HG03095 (cell line): Measurements from ENCODE around the gene CXCL1.
"Not testable (repeated sequence)": the region's sequence is repeated elsewhere in the genome, so short reads cannot be mapped to it uniquely, and the experiment has no call there.

Experiments used
- ATAC-seq: cut with Tn5 transposase; IDR thresholded peaks from one replicate; pipeline ENCODE4 v1.9.1; 2021; ENCODE audit warnings: moderate library complexity; ENCODE audit not compliant: unreplicated experiment

The CXCL1 gene

DNA sequence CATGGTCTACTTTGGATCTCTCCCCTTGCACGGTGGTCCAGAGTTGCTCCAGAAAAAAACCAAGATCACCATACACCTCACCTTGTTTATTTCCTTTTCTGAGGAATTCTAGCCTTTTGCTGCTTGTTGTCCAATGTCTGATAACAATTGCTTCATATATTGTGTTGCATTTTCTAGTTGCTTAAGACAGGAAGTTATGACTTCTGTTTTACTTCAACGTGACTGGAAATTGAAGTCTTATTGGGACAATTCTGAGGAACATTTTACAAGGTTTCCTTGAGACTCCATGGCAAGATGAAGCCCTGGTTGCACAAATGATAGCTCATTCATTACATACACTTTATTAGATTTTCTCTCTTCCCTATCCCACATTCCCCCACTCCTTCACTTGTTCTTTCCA lies 5.2 kb downstream of the CXCL1 start:
- no peak for ATAC-seq

DNA sequence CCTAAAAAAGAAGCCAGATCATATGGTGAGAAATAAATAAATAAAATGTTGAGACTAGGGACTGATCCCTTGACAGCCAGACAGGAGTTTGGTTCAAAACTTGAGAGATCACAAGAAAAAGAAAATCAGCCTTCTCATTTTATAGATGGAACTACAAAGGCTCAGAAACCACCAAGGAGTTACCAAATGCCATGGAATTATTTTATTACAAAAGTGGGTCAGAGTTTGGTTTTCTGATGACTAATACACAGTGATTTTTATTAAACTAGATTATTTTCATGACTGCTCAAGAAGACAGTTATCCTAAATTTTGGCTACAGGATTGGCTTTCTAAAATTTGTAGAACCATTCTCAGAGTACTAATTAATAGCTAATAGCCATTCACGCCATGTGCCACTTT lies 6.2 kb downstream of the CXCL1 start:
- no peak for ATAC-seq

- no peak for ATAC-seq
Observed at GRCh38 chr4:73883306-73883705, 14.1 kb downstream of the CXCL1 start.

DNA sequence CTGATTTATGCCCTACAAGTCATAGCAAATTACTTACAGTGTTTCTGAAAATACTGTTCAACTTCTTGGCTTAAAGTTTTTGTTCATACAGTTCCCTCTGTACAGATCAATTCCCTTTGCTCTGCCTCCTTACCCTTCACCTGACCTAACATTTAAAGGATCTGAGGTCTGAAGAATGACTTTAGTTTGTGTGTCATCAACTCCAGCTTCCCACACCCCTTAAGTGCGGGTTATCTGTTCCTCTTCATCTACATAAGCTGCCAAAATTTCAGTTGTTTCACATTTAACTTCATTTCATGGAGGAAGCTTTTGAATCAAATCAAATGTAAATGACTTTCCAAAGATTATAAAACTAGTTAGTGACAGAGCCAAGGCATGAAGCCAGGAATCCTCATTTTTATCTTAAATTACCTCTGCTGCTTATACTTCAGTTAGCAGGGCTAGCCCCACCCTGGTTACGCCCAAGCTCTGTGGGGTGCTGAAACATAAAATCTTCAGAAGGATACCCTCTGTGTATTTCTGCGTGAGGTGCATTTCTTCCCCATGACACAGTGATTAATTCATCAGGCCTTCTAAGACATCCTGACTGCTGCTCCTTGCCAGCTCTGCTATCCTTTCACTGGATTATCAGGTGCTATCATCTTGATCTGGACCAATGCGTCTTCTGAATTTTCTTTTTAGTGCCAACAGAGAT lies 16.5 kb downstream of the CXCL1 start:
- no peak for ATAC-seq

GRCh38 chr4:73891326-73891725 lies 22.1 kb downstream of the CXCL1 start:
- ATAC-seq = no peak

GRCh38 chr4:73891739-73892405 lies 22.7 kb downstream of the CXCL1 start:
- ATAC-seq = no peak

DNA sequence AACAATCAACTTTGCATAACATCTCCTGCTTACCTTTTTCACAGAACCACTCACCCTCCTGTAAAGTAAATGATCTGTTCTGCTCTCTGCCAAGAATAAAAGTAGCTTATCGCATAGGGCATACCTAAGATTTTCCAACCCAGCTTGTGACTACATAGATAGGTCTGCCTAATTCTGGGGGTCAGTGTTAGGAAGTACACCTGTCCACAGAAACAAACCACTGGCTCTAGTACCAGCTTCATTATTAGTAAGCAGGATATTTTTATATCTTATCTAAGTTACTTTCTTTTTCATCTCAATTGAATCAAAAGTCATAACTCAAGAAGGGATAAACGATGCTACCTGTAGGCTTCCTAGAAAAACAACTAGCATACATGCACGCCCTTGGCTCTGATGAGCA lies 23.8 kb downstream of the CXCL1 start:
- ATAC-seq = no peak

DNA sequence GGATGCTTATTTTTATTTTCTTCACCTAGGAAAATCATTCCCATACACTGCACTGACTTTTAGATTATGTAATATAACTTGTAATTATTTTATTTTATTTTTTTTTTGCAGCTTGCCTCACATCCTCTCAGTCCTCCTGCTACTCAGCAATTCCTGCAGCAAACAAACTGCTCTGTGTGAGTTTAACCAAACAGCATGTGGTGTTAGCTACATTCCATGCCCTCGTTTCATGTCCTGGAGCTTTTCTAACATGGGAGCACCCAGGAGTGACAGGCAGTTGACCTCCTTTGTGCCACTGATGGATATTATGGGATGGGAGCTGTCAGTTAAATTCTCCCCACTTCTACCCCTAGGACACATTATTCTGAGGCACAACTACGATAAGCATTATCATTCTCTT lies 24.8 kb downstream of the CXCL1 start:
- no peak for ATAC-seq

- ATAC-seq = no peak
Observed at GRCh38 chr4:73895201-73896175, 26.3 kb downstream of the CXCL1 start.

- ATAC-seq = no peak
Observed at GRCh38 chr4:73896416-73896815, 27.2 kb downstream of the CXCL1 start.

- no peak for ATAC-seq
Observed at GRCh38 chr4:73897380-73898136, 28.4 kb downstream of the CXCL1 start.

- not testable (repeated sequence) for ATAC-seq
Observed at GRCh38 chr4:73899338-73899737, 30.1 kb downstream of the CXCL1 start.

DNA sequence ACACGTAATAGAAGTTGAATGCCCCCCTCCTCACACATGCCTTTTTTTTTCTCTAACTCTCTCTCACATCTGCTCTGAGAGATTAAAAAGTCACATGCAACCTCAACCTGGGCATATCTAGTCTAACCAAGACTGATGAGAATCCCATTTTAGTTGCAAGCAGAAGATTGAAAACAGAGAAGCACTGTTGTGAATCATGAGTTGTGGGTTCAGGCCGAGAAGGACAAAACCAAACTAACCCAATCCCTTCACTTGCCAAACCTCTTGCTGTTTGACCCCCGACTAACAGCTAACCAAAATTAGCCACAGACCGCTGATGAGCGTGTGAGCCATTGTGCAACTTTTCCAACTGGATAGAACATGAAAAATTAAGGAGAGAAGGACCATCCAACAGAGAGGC lies 31.8 kb downstream of the CXCL1 start:
- ATAC-seq = no peak

GRCh38 chr4:73902038-73902637 lies 32.9 kb downstream of the CXCL1 start:
- ATAC-seq = no peak

DNA sequence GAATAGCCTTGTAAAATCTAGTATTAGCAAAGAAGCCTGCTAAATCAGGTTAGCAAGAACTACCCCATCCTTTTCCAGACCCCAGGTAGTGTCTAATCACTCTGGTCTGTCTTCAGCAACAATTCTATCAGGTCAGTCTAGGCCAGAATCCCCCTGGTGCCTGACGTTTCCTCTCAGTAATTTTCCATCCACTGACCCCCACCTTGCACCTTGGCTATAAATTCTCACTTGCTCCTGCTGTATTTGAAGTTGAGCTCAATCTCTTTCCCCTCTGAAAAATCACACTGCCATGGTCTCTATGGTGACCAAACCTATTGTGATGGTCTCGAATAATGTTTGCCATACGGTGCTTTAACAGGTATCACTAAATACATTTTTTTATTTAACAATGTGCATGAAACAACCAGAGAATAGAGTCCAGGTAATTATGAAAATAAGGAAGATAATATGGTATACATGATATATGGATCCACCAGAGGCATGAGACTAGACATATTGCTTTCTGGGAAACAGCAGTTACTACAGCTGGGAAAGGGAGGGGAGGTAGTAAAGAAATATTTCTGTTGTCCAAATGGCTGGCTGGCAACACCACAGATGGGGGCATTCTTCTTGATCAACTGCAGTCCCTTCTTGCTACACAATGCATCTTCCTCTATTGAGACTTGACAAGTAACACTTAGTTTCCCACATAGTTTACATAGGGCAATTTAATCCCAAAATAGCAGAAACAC lies 33.8 kb downstream of the CXCL1 start:
- ATAC-seq = no peak

- no peak for ATAC-seq
Observed at GRCh38 chr4:73904491-73904890, 35.3 kb downstream of the CXCL1 start.

- no peak for ATAC-seq
Observed at GRCh38 chr4:73908965-73909364, 39.8 kb downstream of the CXCL1 start.

DNA sequence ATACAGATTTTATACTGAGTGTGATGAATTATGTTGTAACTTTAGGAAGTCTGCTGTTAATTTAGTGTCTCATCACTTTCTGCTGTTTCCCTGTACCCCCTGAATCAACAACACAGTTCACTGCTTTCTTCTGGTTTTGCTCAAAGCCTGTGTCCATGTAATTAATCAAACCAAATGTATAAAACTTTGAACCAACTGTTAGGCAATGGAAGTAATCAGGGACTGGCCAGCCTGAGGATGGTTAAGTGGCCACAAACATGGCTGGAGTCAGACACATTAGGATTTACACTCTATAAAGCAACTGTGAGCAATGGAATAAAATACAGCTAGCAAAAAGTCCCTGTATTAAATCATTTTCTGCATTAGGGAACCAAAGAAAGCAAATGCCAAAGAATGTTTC lies 42.6 kb downstream of the CXCL1 start:
- no peak for ATAC-seq

DNA sequence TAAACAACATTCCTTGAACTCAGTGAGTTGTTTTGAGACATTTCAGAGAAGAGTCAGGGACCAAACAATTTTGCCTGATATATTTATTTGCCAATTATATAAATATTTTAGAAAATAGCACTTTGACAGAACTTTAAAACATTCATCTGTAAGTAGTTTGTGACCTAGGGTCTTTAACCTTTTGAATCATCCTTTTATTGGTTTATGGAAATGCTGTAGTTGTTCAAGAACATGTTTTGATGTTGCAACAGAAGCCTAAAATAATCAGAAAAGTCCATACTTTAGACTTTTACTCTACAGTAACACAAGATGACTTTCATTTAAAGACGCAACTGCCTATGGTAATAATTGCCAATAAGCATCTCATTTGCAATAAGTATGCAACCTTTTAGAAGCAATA lies 43.0 kb downstream of the CXCL1 start:
- no peak for ATAC-seq

- ATAC-seq = no peak
Observed at GRCh38 chr4:73914071-73914470, 44.9 kb downstream of the CXCL1 start.
